NCI-H2171 (cell line): ENCODE results near the gene SLC5A10.
"Not testable (repeated sequence)": the region's sequence is repeated elsewhere in the genome, so short reads cannot be mapped to it uniquely, and the experiment has no call there.

ENCODE experiments used
- DNase-seq: peaks from one replicate; lab custom pipeline; 2025; lab: John Stamatoyannopoulos, UW

SLC5A10 gene

DNA sequence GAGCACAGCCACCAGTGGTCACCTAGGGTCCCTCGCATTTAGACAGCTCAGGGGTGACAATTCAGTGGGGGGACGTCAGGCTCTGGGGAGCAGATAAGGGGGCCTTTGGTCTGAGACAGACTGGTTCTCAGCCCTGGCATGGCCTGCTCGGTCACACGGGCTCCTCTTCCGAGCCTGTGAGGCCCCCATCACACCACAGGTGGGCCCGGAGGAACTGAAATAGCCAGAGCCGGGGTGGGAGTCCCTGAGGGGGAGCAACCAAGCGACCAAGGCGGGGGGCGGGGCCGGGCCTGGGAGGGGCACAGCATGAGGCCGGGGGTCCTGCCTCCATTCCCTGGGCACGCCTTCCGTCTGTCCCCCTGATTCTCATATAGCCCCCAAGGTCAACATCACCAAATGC lies 90.4 kb downstream of the SLC5A10 start:
- DNase-seq, result not testable (repeated sequence)

DNA sequence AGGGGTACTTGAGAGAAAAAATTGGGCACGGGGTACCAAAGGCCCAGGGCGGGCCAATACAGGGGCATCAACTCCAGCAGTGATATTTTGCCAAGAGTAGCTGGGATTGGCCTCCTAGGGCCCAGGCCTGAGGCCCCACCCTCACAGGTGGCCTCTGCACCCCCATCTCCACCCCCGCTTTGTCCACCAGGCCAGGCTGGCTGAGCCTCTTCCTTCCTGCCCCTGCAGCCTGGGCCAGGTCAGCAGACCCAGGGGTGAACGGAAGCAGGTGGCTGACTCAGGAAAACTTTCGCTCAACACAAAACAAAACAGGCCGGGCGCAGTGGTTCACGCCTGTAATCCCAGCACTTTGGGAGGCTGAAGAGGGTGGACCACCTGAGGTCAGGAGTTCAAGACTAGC lies 91.1 kb downstream of the SLC5A10 start:
- not testable (repeated sequence) for DNase-seq

DNA sequence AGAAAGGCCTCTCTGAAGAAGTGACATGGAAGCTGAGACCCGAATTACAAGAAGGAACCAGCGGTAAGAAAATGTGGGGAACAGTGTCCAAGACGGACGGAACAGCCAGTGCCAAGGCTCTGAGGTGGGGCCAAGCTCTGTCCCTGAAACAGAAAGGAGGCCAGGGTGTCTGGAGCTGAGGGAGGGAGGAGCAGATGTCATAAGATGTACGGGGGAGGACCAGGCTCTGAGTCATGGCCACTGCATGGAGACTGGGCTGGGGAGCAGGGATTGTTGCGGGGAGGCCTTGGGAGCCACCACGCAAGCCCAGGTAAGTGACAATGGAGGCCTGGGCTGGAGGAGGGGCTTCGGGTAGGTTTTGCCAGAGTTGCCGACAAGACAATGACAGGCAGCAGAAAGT lies 92.7 kb downstream of the SLC5A10 start:
- DNase-seq, result not testable (repeated sequence)

DNA sequence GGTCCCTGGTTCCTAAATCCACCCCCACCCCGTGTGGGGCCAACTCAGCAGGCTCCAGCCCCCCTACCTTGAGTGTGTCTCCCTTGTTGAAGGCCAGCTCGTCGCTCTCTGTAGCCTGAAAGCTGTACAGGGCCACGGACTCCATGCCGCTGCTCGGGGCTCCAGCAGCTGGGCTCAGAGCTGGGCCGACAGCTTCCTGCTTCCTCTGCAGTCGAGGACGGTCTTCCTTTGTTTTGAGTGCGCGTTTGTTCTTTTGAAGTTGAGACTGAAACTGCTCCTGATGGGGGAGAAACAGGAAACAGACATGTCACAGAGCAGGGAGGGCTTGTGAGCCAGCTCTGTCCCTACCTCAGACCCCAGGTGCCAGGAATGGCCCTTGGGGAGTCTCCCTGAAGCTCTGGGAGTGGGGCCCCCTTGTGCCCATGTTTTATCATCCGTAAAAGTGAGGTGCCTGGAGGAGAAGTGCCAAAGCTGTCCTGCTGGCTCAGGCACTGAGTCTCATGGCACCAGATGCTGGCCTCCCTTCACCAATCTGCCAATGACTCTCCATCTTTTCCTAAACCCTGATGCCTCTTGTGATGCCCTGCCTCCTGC lies 94.9 kb downstream of the SLC5A10 start, which contains the start of gene GRAP:
Gene GRAP, minus strand, starts transcription at position 176 of the 594 bp plus-strand sequence. Its CDS starts 31 bp downstream, at position 145.
- not testable (repeated sequence) for DNase-seq

DNA sequence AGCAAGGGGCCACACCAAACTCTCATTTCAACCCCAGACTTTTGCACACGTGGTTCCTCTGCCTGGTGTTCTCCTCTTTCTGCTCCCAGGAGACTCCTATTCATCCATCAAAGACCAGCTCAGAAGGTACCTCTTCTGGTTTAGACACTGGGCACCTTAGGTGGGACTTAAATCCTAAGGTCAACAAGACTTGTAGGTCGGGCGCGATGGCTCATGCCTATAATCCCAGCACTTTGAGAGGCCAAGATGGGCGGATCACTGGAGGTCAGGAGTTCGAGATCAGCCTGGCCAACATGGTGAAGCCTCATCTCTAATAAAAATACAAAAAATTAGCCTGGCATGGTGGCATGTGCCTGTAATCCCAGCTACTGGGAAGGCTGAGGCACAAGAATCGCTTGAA lies 95.5 kb downstream of the SLC5A10 start:
- DNase-seq, result not testable (repeated sequence)

DNA sequence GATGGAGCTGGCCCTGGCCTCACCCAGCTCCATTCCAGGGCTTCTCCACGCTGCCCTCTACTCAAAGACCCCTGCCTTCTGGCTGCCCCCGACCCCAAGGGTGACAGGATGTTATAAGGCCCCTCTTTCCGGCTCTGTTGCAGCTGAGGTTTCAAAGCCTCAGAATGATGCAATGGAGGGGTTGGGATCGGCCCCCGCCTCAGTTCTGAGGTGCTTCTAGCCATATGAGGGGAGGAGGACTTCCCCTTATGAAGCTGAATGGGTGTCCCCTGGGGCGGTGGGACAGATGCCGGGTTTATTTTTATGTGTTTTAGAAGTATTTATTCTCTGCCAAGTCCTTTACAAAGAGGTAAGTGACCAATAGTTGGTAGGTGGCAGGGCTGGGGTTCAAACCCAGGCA lies 96.9 kb downstream of the SLC5A10 start:
- DNase-seq, result not testable (repeated sequence)

DNA sequence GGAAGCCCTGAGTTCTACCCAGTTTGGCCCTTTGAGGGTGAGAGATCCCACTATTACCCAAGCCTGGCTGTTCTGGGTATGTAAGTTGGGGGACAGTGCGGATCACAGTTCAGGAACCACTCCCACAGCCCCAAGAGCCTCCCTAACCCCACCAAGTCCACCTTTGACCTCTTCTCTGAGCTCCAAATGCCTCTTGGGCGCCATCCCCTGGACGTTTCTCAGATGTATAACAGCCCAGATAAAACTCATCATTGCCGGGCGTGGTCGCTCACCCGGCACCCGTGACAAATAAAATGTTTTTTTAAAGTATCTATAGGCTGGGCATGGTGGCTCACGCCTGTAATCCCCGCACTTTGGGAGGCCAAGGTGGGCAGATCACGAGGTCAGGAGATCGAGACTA lies 103.5 kb downstream of the SLC5A10 start:
- not testable (repeated sequence) for DNase-seq

DNA sequence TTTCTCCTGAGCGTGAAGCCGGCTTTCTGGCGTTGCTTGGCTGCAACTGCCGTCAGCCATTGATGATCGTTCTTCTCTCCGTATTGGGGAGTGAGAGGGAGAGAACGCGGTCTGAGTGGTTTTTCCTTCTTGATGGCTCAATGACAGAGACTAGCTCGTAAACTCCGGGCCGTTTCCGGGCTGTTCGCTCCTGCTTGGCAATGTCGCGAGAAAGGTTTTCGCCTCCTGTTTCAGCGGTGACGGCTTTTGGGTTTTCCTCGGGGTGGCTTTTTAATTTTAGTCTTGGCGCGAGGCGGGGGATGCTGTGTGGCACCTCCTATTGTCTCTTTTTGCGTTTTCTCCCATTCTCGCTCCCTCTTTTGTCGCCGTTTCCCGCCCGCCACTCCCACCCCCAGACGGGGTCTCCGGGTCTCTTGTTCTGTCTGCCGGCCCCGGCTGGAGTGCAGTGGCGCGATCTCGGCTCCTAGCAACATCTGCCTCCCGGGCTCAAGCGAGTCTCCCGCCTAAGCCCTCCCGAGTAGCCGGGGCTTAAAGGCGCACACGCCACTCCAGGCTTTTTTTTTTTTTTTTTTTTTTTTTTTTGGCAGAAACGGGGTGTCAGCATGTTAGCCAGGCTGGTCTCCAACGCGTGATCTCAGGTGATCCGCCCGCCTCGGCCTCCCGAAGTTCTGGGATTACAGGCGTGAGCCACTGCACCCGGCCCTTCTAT lies 110.2 kb downstream of the SLC5A10 start:
- DNase-seq, result not testable (repeated sequence)

DNA sequence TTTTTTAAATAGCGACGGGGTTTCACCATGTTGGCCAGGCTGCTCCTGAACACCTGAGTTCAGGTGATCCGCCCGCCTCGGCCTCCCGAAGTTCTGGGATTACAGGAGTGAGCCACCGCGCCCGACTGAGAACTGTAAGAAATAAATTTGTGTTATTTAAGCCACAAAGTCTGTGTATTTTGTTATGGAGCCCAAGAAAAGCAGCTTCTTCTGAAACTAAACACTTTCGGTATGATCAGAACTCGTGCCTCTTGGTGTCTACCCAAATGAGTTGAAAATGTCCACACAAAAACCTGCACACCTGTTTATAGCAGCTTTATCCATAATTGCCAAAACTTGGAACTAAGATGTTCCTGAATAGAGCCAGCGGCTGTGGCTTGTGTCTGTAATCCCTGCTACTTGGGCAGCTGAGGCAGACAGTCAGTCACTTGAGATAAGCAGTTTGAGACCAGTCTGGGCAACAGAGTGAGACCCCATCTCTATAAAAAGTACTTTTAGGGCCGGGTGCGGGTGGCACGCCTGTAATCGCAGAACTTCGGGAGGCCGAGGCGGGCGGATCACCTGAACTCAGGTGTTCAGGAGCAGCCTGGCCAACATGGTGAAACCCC lies 110.9 kb downstream of the SLC5A10 start:
- not testable (repeated sequence) for DNase-seq

DNA sequence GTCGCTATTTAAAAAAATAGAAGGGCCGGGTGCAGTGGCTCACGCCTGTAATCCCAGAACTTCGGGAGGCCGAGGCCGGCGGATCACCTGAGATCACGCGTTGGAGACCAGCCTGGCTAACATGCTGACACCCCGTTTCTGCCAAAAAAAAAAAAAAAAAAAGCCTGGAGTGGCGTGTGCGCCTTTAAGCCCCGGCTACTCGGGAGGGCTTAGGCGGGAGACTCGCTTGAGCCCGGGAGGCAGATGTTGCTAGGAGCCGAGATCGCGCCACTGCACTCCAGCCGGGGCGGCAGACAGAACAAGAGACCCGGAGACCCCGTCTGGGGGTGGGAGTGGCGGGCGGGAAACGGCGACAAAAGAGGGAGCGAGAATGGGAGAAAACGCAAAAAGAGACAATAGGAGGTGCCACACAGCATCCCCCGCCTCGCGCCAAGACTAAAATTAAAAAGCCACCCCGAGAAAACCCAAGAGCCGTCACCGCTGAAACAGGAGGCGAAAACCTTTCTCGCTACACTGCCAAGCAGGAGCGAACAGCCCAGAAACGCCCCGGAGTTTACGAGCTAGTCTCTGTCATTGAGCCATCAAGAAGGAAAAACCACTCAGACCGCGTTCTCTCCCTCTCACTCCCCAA lies 111.5 kb downstream of the SLC5A10 start:
- not testable (repeated sequence) for DNase-seq

DNA sequence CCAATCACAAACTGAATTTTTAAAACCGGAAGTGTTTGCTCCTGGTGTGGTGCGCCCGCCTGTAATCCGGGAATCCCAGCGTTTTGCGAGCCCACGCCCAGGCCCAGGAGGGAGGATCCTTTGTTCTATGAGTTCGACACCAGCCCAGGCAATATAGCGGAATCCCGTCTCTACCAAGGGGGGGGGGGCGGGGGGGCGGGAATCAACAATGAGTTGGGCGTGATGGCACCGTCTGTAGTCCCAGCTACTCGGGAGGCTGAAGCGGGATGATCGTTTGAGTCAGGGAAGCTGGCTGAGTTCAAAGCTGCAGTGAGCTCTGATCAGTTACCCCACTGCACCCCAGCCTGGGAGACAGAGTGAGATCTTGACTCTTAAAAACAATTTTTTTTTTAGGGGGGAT lies 112.4 kb downstream of the SLC5A10 start:
- not testable (repeated sequence) for DNase-seq

DNA sequence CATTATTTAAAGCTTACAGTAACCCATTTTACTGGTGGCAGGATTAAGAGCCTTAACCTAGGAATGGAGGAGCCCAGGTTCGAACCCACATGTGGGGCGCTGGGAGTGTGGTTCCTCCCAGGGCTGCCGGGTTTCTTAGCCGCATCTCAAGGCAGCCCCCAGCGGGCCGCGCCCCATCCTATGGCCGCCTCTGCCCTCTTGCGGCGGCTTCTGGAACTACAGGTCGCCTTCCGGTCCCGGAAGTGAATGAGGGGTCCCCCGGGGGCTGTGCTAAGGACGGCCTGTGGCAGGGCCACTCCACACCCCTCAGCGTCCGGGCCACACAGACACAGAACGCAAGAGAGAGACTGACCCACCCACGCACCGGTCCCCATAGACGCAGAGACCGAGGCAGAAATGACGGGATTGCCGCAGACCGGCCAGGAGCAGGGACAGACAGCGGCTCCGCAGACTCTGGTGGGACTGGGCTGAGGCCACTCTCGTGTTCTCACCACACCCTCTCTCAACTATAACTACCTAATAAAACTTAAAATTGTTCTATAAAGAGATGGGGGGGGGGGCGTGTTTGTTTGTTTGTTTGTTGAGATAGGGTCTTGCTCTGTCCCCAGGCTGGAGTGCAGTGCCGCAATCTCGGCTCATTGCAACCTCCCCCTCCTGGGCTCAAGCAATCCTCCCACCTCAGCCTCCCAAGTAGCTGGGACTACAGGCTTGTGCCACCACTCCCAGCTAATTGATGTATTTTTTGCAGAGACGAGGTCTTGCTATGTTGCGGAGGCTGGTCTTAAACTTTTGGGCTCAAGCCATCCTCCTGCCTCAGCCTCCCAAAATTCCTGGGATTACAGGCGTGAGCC lies 118.6 kb downstream of the SLC5A10 start:
- DNase-seq, result not testable (repeated sequence)
